Upper lobe of right lung (tissue), 1 donor: ENCODE measurements around the gene CAMTA1. TPM values are rescaled to one million over a fixed set of nuclear protein-coding genes. Genes with fewer than 3 reads are reported as not detected.

ENCODE experiments used
- ATAC-seq: fragments of 200-7000 bp; cut with Tn5 transposase; one replicate; pipeline ENCODE4 v1.9.1; 2020; ENCODE audit warnings: mild to moderate bottlenecking, moderate library complexity
- DNase-seq: peaks from one replicate; pipeline ENCODE4 v3.0.0-alpha.2; 2020
- H3K27ac ChIP-seq: fragments of 200-600 bp; one replicate; pipeline ENCODE4 v1.8.0; 2022
- H3K27me3 ChIP-seq: fragments of 200-600 bp; one replicate; pipeline ENCODE4 v1.8.0; 2022; ENCODE audit warnings: mild to moderate bottlenecking
- H3K36me3 ChIP-seq: fragments of 200-600 bp; one replicate; pipeline ENCODE4 v1.8.0; 2022
- H3K4me1 ChIP-seq: fragments of 200-600 bp; one replicate; pipeline ENCODE4 v1.8.0; 2022
- H3K4me3 ChIP-seq: fragments of 200-600 bp; one replicate; pipeline ENCODE4 v1.8.0; 2022; ENCODE audit warnings: mild to moderate bottlenecking
- H3K9me3 ChIP-seq: fragments of 200-600 bp; one replicate; pipeline ENCODE4 v1.8.0; 2022
- intact Hi-C: fragments of 100-400 bp; cut with DNase I; formaldehyde crosslinking; loops from one replicate; pipeline ENCODE4 v1.11.0; 2022
- total RNA-seq: library from RNA; stranded (reverse); fragmentation: NEBNext Ultra II Directional; extraction: Animal tissue kit (Norgen Biotek cat#: 25700); gene quantifications from one replicate; pipeline ENCODE4 v1.2.1, GENCODE V29; 2021
- TF ChIP-seq, protein P1 (sequence below): fragments of 200-600 bp; IDR thresholded peaks from one replicate; pipeline ENCODE4 v1.8.0; 2022; ENCODE audit warnings: antibody characterized with exemption
- donor health status: DM: no; HTN: yes; CAD: no; lungs with severe emphysema.

The CAMTA1 gene
- total RNA-seq, 1 donor from 2014 or later: 63.4 TPM

DNA sequence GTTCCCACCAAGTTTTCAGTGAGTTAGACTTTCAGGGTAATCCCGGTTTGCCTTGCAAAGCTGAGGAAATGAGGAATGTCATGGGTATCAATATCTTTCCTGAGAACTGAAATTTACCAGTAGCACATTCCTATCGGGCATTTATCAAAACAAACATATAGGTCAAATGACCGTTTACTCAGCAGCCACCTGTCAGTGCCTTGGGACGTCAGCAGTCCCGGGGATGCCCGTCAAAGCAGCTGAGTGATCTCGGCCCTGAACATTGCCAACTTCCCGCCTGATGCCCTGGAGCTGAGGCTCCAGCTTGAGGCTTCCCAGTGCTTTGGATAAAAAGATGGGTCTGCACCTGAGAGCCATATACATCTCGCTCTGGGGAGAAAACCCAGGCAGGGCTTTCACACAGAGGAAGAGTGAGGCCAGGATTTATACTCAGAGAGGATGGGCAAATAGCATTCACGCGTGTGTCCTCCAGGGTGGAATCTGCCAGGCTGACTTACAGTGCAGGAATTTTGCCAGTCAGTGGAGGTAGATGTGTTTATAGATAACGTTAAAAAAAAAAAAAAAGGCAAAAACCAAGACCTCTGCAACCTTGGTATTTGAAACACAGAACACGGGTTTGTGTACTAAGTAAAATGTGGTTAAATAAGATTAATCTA is 550.1 kb downstream of the CAMTA1 start:
- ATAC-seq (no peak), DNase-seq (no peak)
- H3K27ac ChIP-seq: no peak overlapping the region
- peaks cover 5% of the 10 kb centered on the region for H3K4me1 ChIP-seq
- H3K9me3 ChIP-seq: no peaks in the 10 kb centered on the region
- TF ChIP-seq, protein P1, sequence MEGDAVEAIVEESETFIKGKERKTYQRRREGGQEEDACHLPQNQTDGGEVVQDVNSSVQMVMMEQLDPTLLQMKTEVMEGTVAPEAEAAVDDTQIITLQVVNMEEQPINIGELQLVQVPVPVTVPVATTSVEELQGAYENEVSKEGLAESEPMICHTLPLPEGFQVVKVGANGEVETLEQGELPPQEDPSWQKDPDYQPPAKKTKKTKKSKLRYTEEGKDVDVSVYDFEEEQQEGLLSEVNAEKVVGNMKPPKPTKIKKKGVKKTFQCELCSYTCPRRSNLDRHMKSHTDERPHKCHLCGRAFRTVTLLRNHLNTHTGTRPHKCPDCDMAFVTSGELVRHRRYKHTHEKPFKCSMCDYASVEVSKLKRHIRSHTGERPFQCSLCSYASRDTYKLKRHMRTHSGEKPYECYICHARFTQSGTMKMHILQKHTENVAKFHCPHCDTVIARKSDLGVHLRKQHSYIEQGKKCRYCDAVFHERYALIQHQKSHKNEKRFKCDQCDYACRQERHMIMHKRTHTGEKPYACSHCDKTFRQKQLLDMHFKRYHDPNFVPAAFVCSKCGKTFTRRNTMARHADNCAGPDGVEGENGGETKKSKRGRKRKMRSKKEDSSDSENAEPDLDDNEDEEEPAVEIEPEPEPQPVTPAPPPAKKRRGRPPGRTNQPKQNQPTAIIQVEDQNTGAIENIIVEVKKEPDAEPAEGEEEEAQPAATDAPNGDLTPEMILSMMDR: no peak
- intact Hi-C loops: no loop called here
- H3K27me3 ChIP-seq: peaks cover 3% of the 10 kb centered on the region
- H3K36me3 ChIP-seq: no peaks in the 10 kb centered on the region
- H3K4me3 ChIP-seq: no peak overlapping the region

- no peak for ATAC-seq
- H3K9me3 ChIP-seq: no peaks in the 10 kb centered on the region
- no peak overlapping the region for H3K4me3 ChIP-seq
- H3K27ac ChIP-seq: no peak overlapping the region
- DNase-seq: no peak
- intact Hi-C loops: no loop called here
- H3K36me3 ChIP-seq: no peaks in the 10 kb centered on the region
- H3K27me3 ChIP-seq: no peaks in the 10 kb centered on the region
- TF ChIP-seq, protein P1: no peak
- H3K4me1 ChIP-seq: peaks cover 5% of the 10 kb centered on the region
Measured at GRCh38 chr1:7338439-7338838, 553.2 kb downstream of the CAMTA1 start.

DNA sequence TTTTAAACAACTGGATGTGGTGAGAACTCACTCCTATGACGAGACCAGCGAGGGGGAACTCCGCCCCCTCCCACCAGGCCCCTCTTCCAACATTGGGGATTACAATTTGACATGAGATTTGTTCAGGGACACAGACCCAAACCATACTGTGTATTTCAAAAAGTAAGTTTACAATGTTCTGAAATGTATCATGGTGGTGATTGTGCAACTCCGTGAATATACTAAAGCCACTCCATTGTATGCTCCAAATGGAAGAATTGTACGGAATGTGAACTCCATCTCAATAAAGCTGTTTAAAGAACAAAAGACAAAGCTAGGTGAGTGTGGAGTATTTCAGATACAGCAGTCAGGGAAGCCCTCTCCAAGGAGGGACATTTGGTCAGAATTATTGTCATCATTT is 553.8 kb downstream of the CAMTA1 start:
- DNase-seq (no peak), ATAC-seq (no peak)
- no peak overlapping the region for H3K27ac ChIP-seq
- H3K36me3 ChIP-seq: no peaks in the 10 kb centered on the region
- TF ChIP-seq, protein P1: no peak
- peaks cover 3% of the 10 kb centered on the region for H3K4me1 ChIP-seq
- intact Hi-C loops: no loop called here
- no peak overlapping the region for H3K4me3 ChIP-seq
- no peaks in the 10 kb centered on the region for H3K9me3 ChIP-seq
- H3K27me3 ChIP-seq: no peaks in the 10 kb centered on the region

- Histone ChIP-seq H3K4me3 (no peak overlapping the region), H3K9me3 (no peaks in the 10 kb centered on the region), H3K27me3 (no peaks in the 10 kb centered on the region), H3K27ac (no peak overlapping the region), H3K4me1 (no peaks in the 10 kb centered on the region), H3K36me3 (no peaks in the 10 kb centered on the region)
- ATAC-seq (no peak), DNase-seq (no peak)
- intact Hi-C loops: no loop called here
- TF ChIP-seq, protein P1: no peak
Measured at GRCh38 chr1:7339953-7340352, 554.7 kb downstream of the CAMTA1 start.

DNA sequence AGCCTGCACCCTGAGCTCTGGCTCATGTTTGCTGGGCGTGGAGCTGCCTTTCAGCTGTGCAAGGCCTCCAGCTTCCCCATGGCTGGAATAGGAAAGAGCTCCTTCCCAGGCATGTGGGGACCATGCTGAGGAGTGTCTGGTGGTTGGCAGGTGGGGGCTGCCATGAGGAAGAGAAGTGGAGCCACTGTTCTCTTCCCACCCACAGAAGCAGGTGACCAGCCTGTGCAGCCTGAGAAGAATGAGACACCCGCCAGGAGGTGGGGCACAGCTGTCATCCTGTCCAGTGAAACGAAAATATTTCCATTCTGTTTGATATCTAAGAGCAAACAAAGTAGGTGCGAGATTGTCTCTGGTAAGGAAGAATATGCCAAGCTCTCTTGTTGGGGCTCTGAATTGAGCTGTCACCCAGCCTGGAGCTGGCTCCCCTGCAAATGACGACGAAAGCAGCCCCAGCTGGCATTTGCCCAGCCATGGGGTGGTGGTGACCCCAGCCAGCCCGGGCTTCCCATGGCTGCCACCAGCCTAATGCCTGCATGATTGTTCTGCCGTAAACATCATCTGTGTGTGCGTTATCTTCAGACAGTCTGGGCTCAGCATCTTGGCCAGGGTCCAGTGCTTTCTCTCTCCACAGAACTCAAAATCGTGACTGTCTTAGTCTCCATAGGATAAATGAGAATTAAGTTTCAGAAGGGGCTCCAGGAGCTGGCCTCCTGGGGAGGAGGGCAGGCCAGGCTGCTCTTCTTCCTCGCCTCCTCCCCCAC is 556.1 kb downstream of the CAMTA1 start:
- H3K36me3 ChIP-seq: no peaks in the 10 kb centered on the region
- no peaks in the 10 kb centered on the region for H3K4me1 ChIP-seq
- intact Hi-C loops: no loop called here
- no peaks in the 10 kb centered on the region for H3K27me3 ChIP-seq
- H3K27ac ChIP-seq: no peak overlapping the region
- DNase-seq (no peak), ATAC-seq (no peak)
- TF ChIP-seq, protein P1: no peak
- no peak overlapping the region for H3K4me3 ChIP-seq
- H3K9me3 ChIP-seq: no peaks in the 10 kb centered on the region
